ENCODE results near the gene TSPAN4.

TSPAN4 gene

DNA sequence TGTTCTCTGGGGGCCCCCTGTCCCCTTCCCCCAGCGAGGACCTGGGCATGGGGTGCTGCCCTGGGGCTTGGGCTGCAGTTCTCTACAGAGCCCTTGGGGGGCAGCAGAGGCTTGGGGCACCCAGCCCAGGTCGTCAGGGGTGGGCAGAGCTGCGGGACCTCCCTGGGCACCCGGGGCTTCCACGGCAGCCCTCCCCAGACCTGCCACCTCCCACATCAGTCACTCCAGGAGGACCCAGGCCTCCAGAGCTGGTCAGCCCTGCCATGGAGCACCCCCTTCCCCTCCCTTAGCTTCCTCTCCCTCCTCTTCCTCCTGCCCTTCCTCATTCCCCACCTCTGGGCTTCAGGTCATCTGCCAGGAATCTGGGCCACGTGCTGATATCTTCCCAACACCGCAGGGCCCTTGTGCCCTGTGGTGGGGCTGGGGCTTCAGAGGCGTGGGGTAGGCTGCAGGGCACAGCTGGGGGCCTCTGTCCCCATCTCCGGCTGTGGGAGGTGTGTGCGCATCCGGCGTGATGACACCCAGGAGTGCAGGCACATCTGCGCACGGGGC, 5.8 kb downstream of the TSPAN4 start:
- no peak overlapping the region for H3K9ac ChIP-seq (ENCODE audit: low read length)
- H3K4me2 ChIP-seq (ENCODE audit: low read length), result peak overlapping the region; percentile 33
- no peaks in the 10 kb centered on the region for H4K20me1 ChIP-seq (ENCODE audit: insufficient read depth, low read length)
- no peaks in the 10 kb centered on the region; the same call in 1 of the 2 replicates for H3K27me3 ChIP-seq (ENCODE audit: low read depth, low read length)
- peak; percentile 77 for TF ChIP-seq CTCF (IDR thresholded peaks at IDR 0.05; ENCODE audit: low read depth, low read length)
- no peak for TF ChIP-seq EZH2phosphoT487 (IDR thresholded peaks at IDR 0.05; ENCODE audit: low read depth)
- no peaks in the 10 kb centered on the region for H3K9me3 ChIP-seq (ENCODE audit: insufficient read depth, low read length)
- H2AFZ ChIP-seq (ENCODE audit: low read depth, low read length), result no peak overlapping the region
- no peaks in the 10 kb centered on the region for H3K79me2 ChIP-seq (ENCODE audit: low read length)
- no peaks in the 10 kb centered on the region for H3K36me3 ChIP-seq (replicated peaks; ENCODE audit: low read depth, low read length)
- peaks cover 26% of the 10 kb centered on the region for H3K4me1 ChIP-seq (ENCODE audit: low read length)
- H3K27ac ChIP-seq (ENCODE audit: low read length), result no peak overlapping the region
- H3K4me3 ChIP-seq (ENCODE audit: low read length), result 0 out of 2 replicates have a peak overlapping the region, but pooled peaks have one; percentile 4

GRCh38 chr11:849104-849824, 6.6 kb downstream of the TSPAN4 start:
- H3K36me3 ChIP-seq (replicated peaks; ENCODE audit: low read depth, low read length), result no peaks in the 10 kb centered on the region
- no peak overlapping the region for H2AFZ ChIP-seq (ENCODE audit: low read depth, low read length)
- no peaks in the 10 kb centered on the region for H3K79me2 ChIP-seq (ENCODE audit: low read length)
- H3K27ac ChIP-seq (ENCODE audit: low read length), result no peak overlapping the region
- no peak overlapping the region for H3K4me3 ChIP-seq (ENCODE audit: low read length)
- no peaks in the 10 kb centered on the region for H3K9me3 ChIP-seq (ENCODE audit: insufficient read depth, low read length)
- TF ChIP-seq EZH2phosphoT487 (IDR thresholded peaks at IDR 0.05; ENCODE audit: low read depth) (no peak), CTCF (IDR thresholded peaks at IDR 0.05; ENCODE audit: low read depth, low read length) (no peak)
- H3K27me3 ChIP-seq (ENCODE audit: low read depth, low read length), result no peaks in the 10 kb centered on the region; the same call in 1 of the 2 replicates
- no peaks in the 10 kb centered on the region for H4K20me1 ChIP-seq (ENCODE audit: insufficient read depth, low read length)
- peaks cover 18% of the 10 kb centered on the region for H3K4me1 ChIP-seq (ENCODE audit: low read length)
- no peak overlapping the region for H3K9ac ChIP-seq (ENCODE audit: low read length)
- H3K4me2 ChIP-seq (ENCODE audit: low read length), result peak overlapping the region; percentile 33

- Histone ChIP-seq H3K79me2 (ENCODE audit: low read length) (no peaks in the 10 kb centered on the region), H3K4me1 (ENCODE audit: low read length) (peaks cover 10% of the 10 kb centered on the region), H3K27ac (ENCODE audit: low read length) (no peak overlapping the region), H3K4me3 (ENCODE audit: low read length) (no peak overlapping the region), H3K4me2 (ENCODE audit: low read length) (no peak overlapping the region), H2AFZ (ENCODE audit: low read depth, low read length) (no peak overlapping the region), H3K9me3 (ENCODE audit: insufficient read depth, low read length) (no peaks in the 10 kb centered on the region), H3K9ac (ENCODE audit: low read length) (no peak overlapping the region), H3K27me3 (ENCODE audit: low read depth, low read length) (no peaks in the 10 kb centered on the region; the same call in 1 of the 2 replicates), H4K20me1 (ENCODE audit: insufficient read depth, low read length) (no peaks in the 10 kb centered on the region), H3K36me3 (replicated peaks; ENCODE audit: low read depth, low read length) (no peaks in the 10 kb centered on the region)
- no peak for TF ChIP-seq CTCF (IDR thresholded peaks at IDR 0.05; ENCODE audit: low read depth, low read length)
These were observed 7.5 kb downstream of the TSPAN4 start for GRCh38 chr11:849951-850774.
